Nephron progenitor cell (in vitro differentiated cells): ENCODE results near the gene KREMEN1.

Experiments used
- DNase-seq: peaks from one replicate; pipeline ENCODE4 v3.0.0; 2021
- H3K27ac Mint-ChIP-seq: 2 replicates; pipeline ENCODE4 v1.8.0; 2021; ENCODE audit warnings: mild to moderate bottlenecking, moderate library complexity, mixed read lengths
- H3K27me3 Mint-ChIP-seq: 2 replicates; pipeline ENCODE4 v1.8.0; 2021; ENCODE audit warnings: mild to moderate bottlenecking, low read depth, mixed read lengths; ENCODE audit not compliant: poor library complexity
- H3K36me3 Mint-ChIP-seq: 2 replicates; pipeline ENCODE4 v1.8.0; 2021; ENCODE audit warnings: low read depth, mixed read lengths
- H3K4me1 Mint-ChIP-seq: 2 replicates; pipeline ENCODE4 v1.8.0; 2021; ENCODE audit warnings: mixed read lengths
- H3K4me3 Mint-ChIP-seq: 2 replicates; pipeline ENCODE4 v1.8.0; 2021; ENCODE audit warnings: mild to moderate bottlenecking, moderate library complexity, mixed read lengths
- H3K9me3 Mint-ChIP-seq: 2 replicates; pipeline ENCODE4 v1.8.0; 2021; ENCODE audit warnings: mild to moderate bottlenecking, moderate library complexity, mixed read lengths
- CTCF ChIP-seq: fragments of 200-600 bp; sonication (generic); IDR thresholded peaks from 2 replicates; pipeline ENCODE4 v1.5.0; 2021; ENCODE audit warnings: antibody characterized with exemption

Gene KREMEN1

GRCh38 chr22:29213493-29213892, 140.7 kb downstream of the KREMEN1 start:
- H3K9me3 Mint-ChIP-seq: no peaks in the 10 kb centered on the region
- H3K4me1 Mint-ChIP-seq: peaks cover 66% of the 10 kb centered on the region
- H3K27me3 Mint-ChIP-seq: peaks cover 8% of the 10 kb centered on the region
- TF ChIP-seq CTCF: no peak
- peaks cover 5% of the 10 kb centered on the region for H3K36me3 Mint-ChIP-seq
- peak overlapping the region; percentile 91 for H3K27ac Mint-ChIP-seq
- H3K4me3 Mint-ChIP-seq: peak overlapping the region; percentile 37
- DNase-seq: peak; percentile 67

GRCh38 chr22:29214232-29214631, 141.4 kb downstream of the KREMEN1 start:
- peaks cover 5% of the 10 kb centered on the region for H3K36me3 Mint-ChIP-seq
- H3K4me1 Mint-ChIP-seq: peaks cover 59% of the 10 kb centered on the region
- H3K4me3 Mint-ChIP-seq: no peak overlapping the region
- H3K9me3 Mint-ChIP-seq: no peaks in the 10 kb centered on the region
- H3K27ac Mint-ChIP-seq: peak overlapping the region; percentile 91
- no peak for TF ChIP-seq CTCF
- peaks cover 8% of the 10 kb centered on the region for H3K27me3 Mint-ChIP-seq
- no peak for DNase-seq

- Mint-ChIP-seq H3K27me3 (peaks cover 8% of the 10 kb centered on the region), H3K36me3 (peaks cover 10% of the 10 kb centered on the region), H3K9me3 (no peaks in the 10 kb centered on the region), H3K4me3 (no peak overlapping the region), H3K4me1 (peaks cover 58% of the 10 kb centered on the region), H3K27ac (peak overlapping the region; percentile 68)
- no peak for DNase-seq
- no peak for TF ChIP-seq CTCF
These were observed 142.4 kb downstream of the KREMEN1 start for GRCh38 chr22:29215012-29215860.

- TF ChIP-seq CTCF: no peak
- H3K27me3 Mint-ChIP-seq: peaks cover 8% of the 10 kb centered on the region
- no peak overlapping the region for H3K4me3 Mint-ChIP-seq
- DNase-seq: no peak
- no peak overlapping the region for H3K27ac Mint-ChIP-seq
- H3K4me1 Mint-ChIP-seq: peaks cover 55% of the 10 kb centered on the region
- peaks cover 18% of the 10 kb centered on the region for H3K36me3 Mint-ChIP-seq
- H3K9me3 Mint-ChIP-seq: no peaks in the 10 kb centered on the region
These were observed 143.4 kb downstream of the KREMEN1 start for GRCh38 chr22:29216011-29216872.

GRCh38 chr22:29216873-29217666, 144.2 kb downstream of the KREMEN1 start:
- no peak for TF ChIP-seq CTCF
- DNase-seq: no peak

More at GRCh38 chr22:29216873-29217666, 144.2 kb downstream of the KREMEN1 start:
- H3K27ac Mint-ChIP-seq: no peak overlapping the region
- peaks cover 49% of the 10 kb centered on the region for H3K4me1 Mint-ChIP-seq
- H3K4me3 Mint-ChIP-seq: no peak overlapping the region
- peaks cover 8% of the 10 kb centered on the region for H3K27me3 Mint-ChIP-seq
- no peaks in the 10 kb centered on the region for H3K9me3 Mint-ChIP-seq
- H3K36me3 Mint-ChIP-seq: peaks cover 18% of the 10 kb centered on the region
